GM12874 (cell line): ENCODE results near the gene RNF32.

ENCODE experiments used
- CTCF ChIP-seq: IDR thresholded peaks from 2 replicates; pipeline ENCODE4 v1.5.1; 2011; ENCODE audit warnings: low read depth, mild to moderate bottlenecking, control low read depth, low read length, moderate library complexity; ENCODE audit not compliant: insufficient read depth

RNF32 gene

GRCh38 chr7:156676263-156676662 is 35.7 kb downstream of the RNF32 start:
- no peak for TF ChIP-seq CTCF

- no peak for TF ChIP-seq CTCF
Measured at GRCh38 chr7:156677374-156678054, 36.9 kb downstream of the RNF32 start.

- TF ChIP-seq CTCF = no peak
Measured at GRCh38 chr7:156680281-156680680, 39.7 kb downstream of the RNF32 start.

- no peak for TF ChIP-seq CTCF
Measured at GRCh38 chr7:156682928-156683327, 42.4 kb downstream of the RNF32 start.

GRCh38 chr7:156684251-156684650 is 43.7 kb downstream of the RNF32 start:
- TF ChIP-seq CTCF = no peak

GRCh38 chr7:156684661-156685060 is 44.1 kb downstream of the RNF32 start:
- TF ChIP-seq CTCF = no peak

GRCh38 chr7:156691764-156692163 is 51.2 kb downstream of the RNF32 start:
- no peak for TF ChIP-seq CTCF
